Thoracic aorta (tissue), 2 donors: ENCODE results near the gene SNX25. TPM values are rescaled to one million over a fixed set of nuclear protein-coding genes. Genes with fewer than 3 reads are reported as not detected.

Experiments used
- ATAC-seq: fragments of 150-250 bp; one replicate; pipeline ENCODE4 v1.8.0; 2017; ENCODE audit warnings: low read depth; ENCODE audit not compliant: insufficient number of reproducible peaks, low FRiP score
- DNase-seq: peaks from one replicate; pipeline ENCODE4 v3.0.0-alpha.2; 2020; ENCODE audit warnings: low spot score
- H3K27ac ChIP-seq, 2 donors: fragments of 200-600 bp; sonication (generic); 1 replicate in 1 of 2; 2 replicates in 1 of 2; pipeline ENCODE4 v1.5.1; 2016; ENCODE audit warnings: mild to moderate bottlenecking in 2 of 2, moderate library complexity in 2 of 2
- H3K27me3 ChIP-seq: fragments of 200-600 bp; sonication (generic); replicated peaks from 2 replicates; pipeline ENCODE4 v1.6.0; 2016; ENCODE audit warnings: mild to moderate bottlenecking; ENCODE audit not compliant: insufficient read depth
- H3K36me3 ChIP-seq: fragments of 200-600 bp; sonication (generic); one replicate; pipeline ENCODE4 v1.5.1; 2016
- H3K4me1 ChIP-seq, 2 donors: fragments of 200-600 bp; sonication (generic); 1 replicate in 1 of 2; 2 replicates in 1 of 2; pipeline versions ENCODE4 v1.5.1 to v1.6.0; 2016; ENCODE audit warnings: low read depth in 2 of 2, mild to moderate bottlenecking in 1 of 2; ENCODE audit not compliant: control insufficient read depth in 1 of 2
- H3K4me3 ChIP-seq: fragments of 200-600 bp; sonication (generic); 2 replicates; pipeline ENCODE4 v1.5.1; 2016; ENCODE audit warnings: mild to moderate bottlenecking
- H3K9me3 ChIP-seq: fragments of 200-600 bp; sonication (generic); 2 replicates; pipeline ENCODE4 v1.5.1; 2016
- CTCF ChIP-seq: fragments of 200-600 bp; sonication (generic); IDR thresholded peaks from one replicate; pipeline ENCODE4 v1.5.1; 2019; ENCODE audit warnings: antibody characterized with exemption
- total RNA-seq, 2 donors: library from RNA; depleted of rRNA; stranded (reverse); fragments of >200 nt; gene quantifications; one replicate each; pipeline versions ENCODE4 v1.1.0 to v1.2.3, GENCODE V29; 2016

Gene SNX25
- total RNA-seq, 2 donors from 2014 or later: 31.3 to 38.0 TPM

GRCh38 chr4:185242749-185243533 lies 33.5 kb downstream of the SNX25 start:
- peak overlapping the region in 1 of 2 donors; percentile 48 for H3K27ac ChIP-seq
- H3K9me3 ChIP-seq: no peaks in the 10 kb centered on the region
- H3K4me3 ChIP-seq: no peak overlapping the region
- no peaks in the 10 kb centered on the region for H3K36me3 ChIP-seq
- DNase-seq (no peak), ATAC-seq (no peak)
- no peak for TF ChIP-seq CTCF
- H3K4me1 ChIP-seq: peaks cover 18 to 44% of the 10 kb centered on the region in 2 donors
- H3K27me3 ChIP-seq: no peaks in the 10 kb centered on the region

- Histone ChIP-seq H3K4me1 (peaks cover 18 to 36% of the 10 kb centered on the region in 2 donors), H3K9me3 (no peaks in the 10 kb centered on the region), H3K4me3 (no peak overlapping the region), H3K27me3 (no peaks in the 10 kb centered on the region), H3K36me3 (no peaks in the 10 kb centered on the region), H3K27ac (no peak overlapping the region)
- no peak for TF ChIP-seq CTCF
- no peak for DNase-seq
- no peak for ATAC-seq
These were observed 34.5 kb downstream of the SNX25 start for GRCh38 chr4:185243879-185244278.

DNA sequence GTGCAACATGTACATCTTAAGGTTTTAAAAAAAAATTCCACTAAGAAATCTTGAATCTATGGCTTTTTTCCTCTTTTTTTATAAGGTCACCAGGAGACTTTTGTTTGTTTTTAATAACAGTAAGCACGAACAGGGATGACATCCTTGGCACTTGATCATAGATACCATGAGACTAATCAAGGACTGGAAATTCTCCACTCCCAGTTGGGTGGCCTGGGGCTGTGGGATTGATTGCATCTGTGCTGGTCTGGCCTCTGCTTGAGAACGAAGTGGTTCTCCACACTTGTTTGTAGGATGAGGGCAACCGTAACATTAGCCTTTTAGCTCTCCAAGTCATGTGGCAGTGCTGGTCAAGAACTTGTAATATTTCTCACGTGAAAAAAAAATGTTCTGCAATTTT lies 35.4 kb downstream of the SNX25 start:
- TF ChIP-seq CTCF: no peak
- Histone ChIP-seq H3K4me3 (no peak overlapping the region), H3K9me3 (no peaks in the 10 kb centered on the region), H3K36me3 (no peaks in the 10 kb centered on the region), H3K4me1 (peaks cover 18 to 36% of the 10 kb centered on the region in 2 donors), H3K27me3 (no peaks in the 10 kb centered on the region), H3K27ac (peak overlapping the region in 1 of 2 donors; percentile 23)
- DNase-seq (no peak), ATAC-seq (no peak)

- no peak for ATAC-seq
- Histone ChIP-seq H3K4me3 (peak overlapping the region; percentile 2), H3K9me3 (no peaks in the 10 kb centered on the region), H3K27me3 (no peaks in the 10 kb centered on the region), H3K27ac (peak overlapping the region in 1 of 2 donors; percentile 39), H3K4me1 (peaks cover 18 to 39% of the 10 kb centered on the region in 2 donors), H3K36me3 (no peaks in the 10 kb centered on the region)
- TF ChIP-seq CTCF: no peak
- DNase-seq: no peak
These were observed 37.1 kb downstream of the SNX25 start for GRCh38 chr4:185246453-185246852.

- no peaks in the 10 kb centered on the region for H3K9me3 ChIP-seq
- H3K4me3 ChIP-seq: peak overlapping the region; percentile 2
- TF ChIP-seq CTCF: no peak
- no peaks in the 10 kb centered on the region for H3K27me3 ChIP-seq
- no peaks in the 10 kb centered on the region for H3K36me3 ChIP-seq
- DNase-seq: no peak
- no peak for ATAC-seq
- H3K4me1 ChIP-seq: peaks cover 22 to 44% of the 10 kb centered on the region in 2 donors
- H3K27ac ChIP-seq: peak overlapping the region in 1 of 2 donors; percentile 39
These were observed 37.8 kb downstream of the SNX25 start for GRCh38 chr4:185247151-185247550.
